MV-4-11 (cell line): Measurements from ENCODE around the gene TMSB4X.

Experiments used
- DNase-seq: peaks from one replicate; lab custom pipeline; 2025; lab: John Stamatoyannopoulos, UW

TMSB4X gene

GRCh38 chrX:13024986-13025385 is 50.1 kb downstream of the TMSB4X start:
- no peak for DNase-seq
